Activated CD8-positive, alpha-beta memory T cell treated with anti-CD3 and anti-CD28 coated beads for 1 hour (primary cell): ENCODE measurements around the gene LONRF2.
"Not testable (repeated sequence)": the region's sequence is repeated elsewhere in the genome, so short reads cannot be mapped to it uniquely, and the experiment has no call there.

Source experiments
- DNase-seq, 2 donors: peaks; one replicate each; pipeline ENCODE4 v3.0.0-alpha.2; 2020; ENCODE audit warnings: low read depth in 1 of 2; ENCODE audit errors: extremely low read depth in 1 of 2

The LONRF2 gene

DNA sequence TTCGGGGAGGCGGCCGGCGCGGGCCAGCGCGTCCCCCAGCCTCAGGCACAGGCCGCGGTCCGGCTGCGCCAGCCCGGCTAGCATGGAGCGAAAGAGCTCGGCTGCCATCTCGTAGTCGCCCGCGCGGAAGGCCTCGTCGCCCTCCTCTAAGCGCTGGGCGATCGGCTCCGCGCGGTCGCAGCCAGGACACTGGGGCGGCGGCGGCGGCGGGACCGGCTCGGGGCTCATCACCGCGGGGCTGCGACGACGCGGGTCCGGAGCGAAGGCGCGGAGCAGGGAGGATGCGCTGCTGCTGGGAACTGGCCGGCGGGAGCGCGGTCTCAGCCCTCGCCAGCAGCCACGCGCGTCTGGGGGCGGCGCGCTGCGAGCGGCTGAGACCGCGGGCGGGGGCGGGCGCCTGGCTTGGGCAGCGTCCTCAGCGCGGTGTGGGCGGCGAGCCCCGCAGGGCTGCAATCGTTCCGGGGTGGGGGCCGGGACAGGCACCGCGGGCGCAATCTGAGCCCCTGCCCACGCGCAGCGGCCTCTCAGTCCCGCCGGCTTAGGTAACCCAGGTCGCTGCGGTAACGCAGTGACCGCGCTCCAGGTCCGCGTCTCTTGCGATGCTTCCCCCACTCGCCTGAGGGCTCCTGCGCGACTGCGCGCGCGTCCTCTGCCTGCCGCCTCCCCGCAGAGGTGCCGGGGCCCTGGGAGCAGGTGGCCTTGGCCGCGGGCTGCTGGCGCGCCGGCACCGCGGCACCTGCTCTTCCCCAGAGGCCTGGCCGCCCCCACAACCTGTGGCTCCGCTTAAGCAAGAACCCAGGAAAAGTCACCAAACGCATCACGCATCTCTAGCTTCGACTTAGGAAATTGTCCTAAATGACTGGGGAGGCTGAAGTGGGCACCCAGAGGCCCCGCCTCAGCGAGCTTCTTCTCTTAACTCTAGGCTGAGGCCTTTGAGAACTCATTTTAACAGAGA lies at the start of gene LONRF2:
Gene LONRF2 (minus strand): TSS at position 636 of the 955 bp plus-strand sequence. CDS start 408 bp downstream, at position 228.
- DNase-seq, result no peak

DNA sequence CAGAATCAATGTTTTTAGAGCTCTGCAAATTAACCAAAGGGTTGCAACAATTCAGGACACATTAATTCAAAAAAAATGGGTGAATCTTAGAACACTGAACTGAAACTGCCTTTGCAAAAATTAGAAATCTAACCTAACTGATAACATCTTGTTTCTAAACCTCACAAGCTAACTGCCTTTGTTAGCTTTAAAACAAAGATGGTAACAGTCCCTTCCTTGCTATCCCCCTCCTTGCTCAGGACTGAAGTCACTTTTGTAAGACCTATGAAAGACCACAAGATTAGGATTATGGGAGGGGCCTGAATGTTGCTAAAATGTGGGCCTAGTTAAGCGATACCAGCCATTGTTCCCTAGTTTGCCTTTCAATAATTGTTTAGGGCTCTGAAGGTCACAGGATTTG lies 44.9 kb upstream of the LONRF2 start:
- DNase-seq, result no peak

DNA sequence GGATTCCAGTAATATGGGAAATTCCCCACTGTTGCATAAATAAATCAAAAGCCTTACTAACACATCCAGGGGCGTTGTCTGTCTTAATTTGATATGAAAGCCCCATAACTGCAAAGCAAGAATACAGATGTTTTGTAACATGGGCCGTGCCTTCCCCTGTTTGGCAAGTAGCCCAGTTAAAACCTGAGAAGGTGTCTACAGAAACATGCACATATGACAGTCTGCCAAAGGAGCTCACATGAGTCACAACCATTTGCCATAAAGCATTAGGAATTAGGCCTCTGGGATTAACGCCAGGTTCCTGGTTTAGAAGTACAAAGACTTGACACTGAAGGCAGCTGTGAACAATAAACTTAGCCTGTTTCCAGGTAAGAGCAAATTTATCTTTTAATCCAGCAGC lies 43.1 kb upstream of the LONRF2 start:
- no peak for DNase-seq

DNA sequence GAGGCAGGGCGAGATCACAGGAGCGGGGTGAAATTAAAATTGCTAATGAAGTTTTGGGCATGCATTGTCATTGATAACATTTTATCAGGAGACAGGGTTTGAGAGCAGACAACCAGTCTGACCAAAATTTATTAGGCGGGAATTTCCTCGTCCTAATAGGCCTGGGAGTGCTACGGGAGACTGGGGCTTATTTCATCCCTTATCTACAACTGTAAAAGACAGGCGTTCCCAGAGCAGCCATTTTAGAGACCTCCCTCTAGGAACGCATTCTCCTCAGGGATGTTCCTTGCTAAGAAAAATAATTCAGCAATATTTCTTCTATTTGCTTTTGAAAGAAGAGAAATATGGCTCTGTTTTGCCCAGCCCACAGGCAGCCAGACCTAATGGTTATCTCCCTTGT lies 40.0 kb upstream of the LONRF2 start:
- not testable (repeated sequence) for DNase-seq

DNA sequence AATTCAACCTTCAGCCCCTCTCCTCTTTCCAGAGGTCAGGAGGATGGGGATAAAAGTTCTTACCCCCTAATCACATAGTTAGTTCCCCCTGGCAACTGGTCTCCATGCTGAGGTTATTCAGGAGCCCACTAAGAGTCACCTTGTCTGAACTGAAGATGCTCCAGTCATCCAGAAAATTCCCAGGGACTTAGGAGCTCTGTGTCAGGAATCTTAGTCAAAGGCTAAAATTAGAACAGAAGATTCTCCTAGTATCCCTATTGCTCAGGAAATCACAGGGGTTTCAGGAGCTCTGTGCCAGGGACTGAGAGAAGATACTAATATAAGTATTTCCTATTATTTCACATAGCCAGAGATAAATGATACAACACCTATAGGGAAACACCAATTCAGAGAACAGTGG lies 37.3 kb upstream of the LONRF2 start:
- DNase-seq, result no peak

DNA sequence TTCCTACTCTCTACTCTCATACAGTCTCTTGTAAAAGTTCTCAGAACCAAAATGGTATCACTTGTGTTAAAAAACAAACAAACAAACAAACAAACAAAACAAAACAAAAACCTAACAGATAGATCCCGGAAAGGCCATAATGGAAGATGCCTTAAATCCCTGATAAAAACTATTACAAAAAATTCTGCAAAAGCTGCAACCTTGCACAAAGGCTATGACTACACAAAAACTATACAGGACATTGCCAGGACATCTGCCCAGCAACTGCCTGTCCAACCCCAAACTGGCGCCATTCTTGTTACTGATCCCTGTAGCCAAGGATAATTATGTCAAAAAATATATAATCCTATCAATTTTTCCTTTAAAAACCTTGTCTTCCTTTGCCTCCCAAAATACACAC lies 36.3 kb upstream of the LONRF2 start:
- no peak for DNase-seq

DNA sequence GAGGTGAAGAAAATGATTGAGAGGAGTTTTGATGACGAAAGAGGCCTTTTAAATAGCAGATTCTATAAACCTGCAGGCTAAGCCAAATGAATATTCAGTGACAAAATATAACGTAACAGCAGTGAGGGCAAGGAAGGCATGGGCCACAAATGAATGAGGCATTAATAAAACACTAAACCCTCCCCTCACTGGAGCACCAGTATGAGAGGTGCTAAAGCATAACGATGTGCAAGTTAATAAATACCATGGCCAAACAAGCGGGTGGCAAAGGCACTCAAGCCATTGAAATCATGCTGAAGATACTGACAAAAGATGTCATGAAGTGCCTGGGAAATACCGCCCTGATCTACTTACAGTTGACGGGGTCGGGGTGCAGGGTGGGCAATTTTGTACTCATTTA lies 30.2 kb upstream of the LONRF2 start:
- no peak for DNase-seq

DNA sequence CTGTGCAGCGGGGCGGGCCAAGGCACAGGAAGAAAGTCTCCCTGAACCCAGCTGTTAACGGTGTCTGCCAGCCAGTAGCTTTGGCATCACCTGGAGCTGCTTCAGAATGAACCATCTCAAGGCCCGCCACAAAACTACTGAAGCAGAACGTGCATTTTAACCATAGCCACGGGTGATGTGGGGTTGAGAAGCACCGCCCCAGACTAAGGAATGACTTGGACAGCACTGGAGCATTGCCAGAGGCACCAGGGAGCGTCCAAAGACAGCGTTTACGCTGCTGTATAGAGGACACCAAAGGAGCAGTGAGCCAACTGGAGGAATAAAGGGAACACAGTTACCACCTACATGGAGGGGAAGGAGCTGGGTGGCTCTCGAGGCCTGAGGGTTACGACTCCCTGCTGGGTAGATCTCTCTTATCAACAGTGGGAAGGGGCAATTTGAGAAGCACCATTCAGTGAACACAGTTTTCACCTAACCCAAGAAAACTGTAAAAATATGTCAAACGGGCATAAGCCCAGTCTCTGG lies 28.4 kb upstream of the LONRF2 start:
- DNase-seq, result no peak

DNA sequence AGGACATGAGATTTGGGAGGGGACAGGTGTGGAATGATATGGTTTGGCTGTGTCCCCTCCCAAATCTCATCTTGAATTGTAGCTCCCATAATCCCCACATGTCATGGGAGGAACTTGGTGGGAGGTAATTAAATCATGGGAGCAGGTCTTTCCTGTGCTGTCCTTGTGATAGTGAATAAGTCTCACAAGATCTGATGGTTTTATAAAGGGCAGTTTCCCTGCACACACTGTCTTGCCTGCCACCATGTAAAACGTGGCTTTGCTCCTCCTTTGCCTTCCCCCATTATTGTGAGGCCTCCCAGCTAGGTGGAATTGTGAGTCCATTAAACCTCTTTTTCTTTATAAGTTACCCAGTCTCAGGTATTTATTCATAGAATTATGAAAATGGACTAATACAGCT lies 22.8 kb upstream of the LONRF2 start:
- DNase-seq, result not testable (repeated sequence)

DNA sequence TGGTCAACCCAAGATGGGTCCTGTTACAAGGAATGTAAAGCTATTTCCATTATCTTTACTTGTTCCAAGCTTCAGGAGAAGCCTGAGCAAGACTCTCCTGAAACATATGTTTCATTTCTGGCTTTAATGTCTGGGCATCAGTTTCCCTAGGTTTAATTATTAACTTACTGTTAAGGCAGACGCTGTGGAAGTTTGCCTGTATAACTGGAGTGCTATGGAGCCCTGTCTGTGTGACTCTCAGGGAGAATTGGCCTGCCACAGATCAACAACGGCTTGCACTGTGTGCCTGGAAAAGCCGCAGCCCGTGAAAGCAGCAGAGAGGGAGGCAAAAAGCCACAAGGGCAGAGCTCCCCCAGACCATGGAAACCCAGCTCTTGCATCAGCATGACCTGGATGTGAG lies 22.1 kb upstream of the LONRF2 start:
- DNase-seq, result no peak

DNA sequence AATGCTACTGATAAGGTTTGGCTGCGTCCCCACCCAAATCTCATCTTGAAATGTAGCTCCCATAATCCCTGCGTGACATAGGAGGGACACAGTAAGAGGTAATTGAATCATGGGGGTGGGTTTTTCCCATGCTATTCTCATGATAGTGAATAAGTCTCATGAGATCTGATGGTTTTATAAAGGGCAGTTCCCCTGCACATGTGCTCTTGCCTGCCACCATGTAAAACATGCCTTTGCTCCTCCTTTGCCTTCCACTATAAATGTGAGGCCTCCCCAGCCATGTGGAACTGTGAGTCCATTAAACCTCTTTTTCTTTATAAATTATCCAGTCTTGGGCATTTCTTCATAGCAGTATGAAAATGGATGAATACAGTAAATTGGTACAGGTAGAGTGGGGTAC lies 20.2 kb upstream of the LONRF2 start:
- not testable (repeated sequence) for DNase-seq

DNA sequence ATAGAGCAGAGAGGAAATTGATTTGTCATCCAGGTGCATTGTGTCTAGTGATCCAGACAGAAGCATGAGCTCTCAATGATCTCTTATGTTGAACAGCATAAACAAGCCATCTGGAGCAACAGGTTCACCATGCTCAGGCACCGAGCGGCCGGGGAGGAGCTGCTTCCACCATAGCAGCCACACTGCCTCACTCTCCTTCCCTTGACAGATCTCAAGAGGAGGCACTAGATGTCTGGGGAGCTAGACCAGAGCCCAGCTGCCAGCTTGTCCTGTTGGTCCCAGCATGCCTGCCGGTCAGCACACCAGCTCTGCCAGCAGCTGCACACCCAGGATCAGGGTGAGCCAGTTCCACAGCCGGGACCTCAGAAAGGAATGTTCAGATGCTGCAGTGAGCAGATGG lies 17.5 kb upstream of the LONRF2 start:
- DNase-seq, result no peak

DNA sequence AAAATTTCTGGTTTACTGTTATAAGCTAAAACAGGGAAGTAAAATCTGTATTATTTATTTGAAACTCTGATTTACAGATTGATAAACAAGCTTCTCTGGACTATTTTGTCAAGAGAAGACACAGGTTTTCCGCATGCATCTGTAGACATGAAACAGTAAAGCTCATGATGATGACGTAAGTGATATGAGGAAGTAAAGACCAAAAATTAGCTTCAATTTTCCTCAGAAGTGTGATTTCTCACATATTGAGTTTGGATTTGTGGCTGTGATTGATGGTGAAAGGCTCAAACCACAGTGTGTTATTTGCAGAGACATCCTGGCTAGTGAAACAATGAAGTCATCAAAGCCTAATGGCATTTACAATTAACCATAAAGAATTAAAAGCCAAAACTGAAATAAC lies 12.6 kb upstream of the LONRF2 start:
- no peak for DNase-seq

DNA sequence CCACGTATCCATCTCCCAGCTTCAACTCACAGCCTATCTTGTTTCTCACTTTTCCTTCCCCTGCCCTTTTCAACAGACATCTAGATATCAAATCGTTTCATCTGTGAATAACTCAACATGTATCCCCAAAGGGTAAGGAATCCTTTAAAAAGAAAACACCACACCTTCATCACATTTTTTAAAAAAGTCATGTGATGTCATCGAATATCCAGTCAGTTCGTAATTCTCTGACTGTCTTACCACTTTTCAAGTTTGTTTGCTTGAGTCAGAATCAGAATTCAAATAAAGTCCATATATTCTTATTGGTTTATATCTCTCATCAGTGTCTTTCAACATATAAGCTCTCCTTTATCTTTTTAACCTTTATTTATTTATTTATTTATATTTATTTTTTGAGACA lies 5.4 kb upstream of the LONRF2 start:
- no peak for DNase-seq

DNA sequence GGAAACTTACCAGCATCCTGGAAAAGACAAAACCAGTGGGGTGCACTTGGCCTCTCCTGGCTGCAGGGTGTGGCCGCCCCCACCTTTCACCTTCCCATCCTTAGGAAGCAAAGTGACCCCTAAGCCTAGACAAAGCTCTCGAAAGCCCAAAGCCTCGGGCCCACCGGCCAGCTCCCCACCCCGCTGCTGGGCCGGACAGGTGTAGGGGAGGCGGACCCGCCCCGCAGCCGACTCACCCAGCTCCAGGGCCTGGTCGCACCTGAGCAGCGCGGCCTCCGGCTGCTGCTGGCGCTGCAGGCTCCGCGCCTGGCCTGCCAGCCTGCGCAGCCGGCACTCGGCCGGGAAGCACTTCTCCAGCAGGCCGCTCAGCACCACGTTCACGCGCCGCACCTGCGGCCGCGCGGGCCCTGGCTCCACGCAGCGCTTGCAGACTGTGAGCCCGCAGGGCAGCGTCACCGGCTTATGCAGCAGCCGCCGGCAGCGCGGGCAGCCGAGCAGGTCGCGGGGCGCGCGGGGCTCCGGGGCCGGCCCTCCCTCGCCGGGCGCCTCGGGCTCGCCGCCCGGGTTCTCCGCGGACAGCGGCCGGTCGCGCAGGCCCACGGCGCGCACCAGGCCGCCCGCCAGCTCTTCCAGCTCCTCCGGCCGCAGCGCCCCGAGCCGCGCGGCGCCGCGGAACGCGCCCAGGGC lies 979 bp downstream of the LONRF2 start:
- DNase-seq, result no peak

DNA sequence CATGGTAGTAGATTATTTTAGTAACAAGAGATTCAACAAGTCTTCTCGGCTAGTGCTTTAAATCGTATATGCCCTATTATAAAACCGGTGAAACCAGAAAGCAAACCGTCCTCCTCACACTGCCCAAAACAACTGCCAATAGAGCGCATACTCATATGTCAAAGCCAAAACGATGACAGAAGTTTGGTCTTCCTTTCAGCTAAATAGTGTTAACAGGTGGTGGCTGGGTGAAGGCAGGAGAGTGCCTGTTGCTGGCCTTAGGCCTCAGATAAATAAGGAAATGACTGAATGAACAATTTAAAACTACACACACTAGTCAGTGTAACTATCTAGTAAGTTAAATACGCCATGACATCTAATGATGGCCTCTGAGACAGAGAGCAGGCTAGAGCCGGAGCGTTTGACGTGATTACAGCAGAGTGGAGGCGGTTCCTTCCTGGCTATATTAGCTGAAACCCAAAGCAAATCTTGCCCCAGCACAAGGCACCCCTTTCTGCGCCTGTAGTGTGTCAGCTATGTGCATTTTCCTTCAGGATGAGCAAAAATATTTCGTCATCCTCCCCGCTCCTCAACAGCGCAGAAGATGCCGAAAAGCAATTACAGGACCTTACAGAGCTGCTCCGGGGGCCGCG lies 1.6 kb downstream of the LONRF2 start:
- DNase-seq, result no peak

DNA sequence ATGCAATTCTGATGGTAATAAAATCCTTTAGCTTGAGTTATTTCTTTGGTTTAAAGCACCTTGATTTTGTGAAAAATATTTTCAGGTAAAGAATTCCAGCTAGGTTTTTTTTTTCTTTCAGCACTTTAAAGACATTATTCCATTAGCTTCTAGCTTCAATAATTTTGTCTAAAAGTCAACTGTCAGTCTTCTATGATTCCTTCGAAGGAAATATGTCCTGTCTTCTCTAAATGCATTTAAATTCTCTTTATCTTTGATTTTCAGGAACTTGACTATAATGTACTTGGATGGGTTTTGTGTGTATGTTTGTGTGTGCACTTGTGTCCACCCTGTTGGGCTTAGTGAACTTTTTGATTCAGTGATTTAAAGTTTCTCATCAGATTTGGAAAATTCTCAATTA lies 4.7 kb downstream of the LONRF2 start:
- DNase-seq, result no peak

DNA sequence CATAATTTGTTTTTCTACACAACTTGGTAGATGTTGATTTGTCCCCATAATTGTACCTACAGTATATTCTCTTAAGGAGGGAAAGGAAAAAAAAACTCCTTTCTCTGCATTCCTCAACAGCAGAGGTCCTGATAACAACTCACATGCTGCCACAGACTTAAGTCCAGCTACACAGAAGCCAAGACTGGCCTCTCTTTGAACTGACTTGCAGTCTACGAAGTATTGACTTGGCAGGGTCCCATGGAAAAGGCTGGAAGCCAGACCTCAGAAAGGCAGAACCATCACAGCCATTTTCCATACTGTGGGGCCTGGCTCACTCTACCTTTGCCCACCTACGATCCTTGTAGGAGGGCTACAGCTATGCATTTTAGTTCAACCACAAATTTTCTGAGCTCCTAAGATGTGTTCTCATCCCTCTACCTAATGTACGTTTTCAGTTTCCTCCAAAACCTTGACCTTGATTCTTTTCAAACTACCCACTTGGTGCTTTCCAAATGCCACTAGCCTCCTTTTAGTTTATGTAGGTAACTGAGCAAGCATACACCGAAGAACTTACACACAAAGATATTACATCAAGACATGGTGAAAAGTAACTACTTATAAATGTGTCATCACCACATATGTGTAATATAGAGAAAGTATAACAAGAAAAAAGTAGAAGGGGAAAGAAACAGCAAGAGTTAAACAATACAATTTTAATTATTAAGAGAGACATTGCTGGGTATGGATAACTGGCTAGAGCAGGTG lies 12.2 kb downstream of the LONRF2 start:
- DNase-seq, result no peak

DNA sequence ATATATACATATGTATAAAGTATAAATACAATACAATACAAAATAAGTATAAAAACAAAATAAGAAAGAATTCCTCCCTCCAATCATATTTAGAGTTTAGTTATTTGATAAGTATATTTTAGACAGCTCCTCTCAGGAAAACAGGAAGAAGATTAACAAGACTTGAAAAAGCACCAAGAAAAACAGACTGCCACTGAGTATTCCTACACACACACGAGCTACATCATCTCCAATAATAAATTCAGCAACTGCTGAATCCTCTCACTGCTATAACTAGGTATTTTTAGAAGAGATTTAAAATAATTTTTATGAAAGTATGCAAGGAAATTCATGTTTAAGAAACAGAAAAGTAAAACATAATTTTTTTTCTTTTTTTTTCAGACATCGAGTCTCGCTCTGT lies 13.0 kb downstream of the LONRF2 start:
- DNase-seq, result no peak

DNA sequence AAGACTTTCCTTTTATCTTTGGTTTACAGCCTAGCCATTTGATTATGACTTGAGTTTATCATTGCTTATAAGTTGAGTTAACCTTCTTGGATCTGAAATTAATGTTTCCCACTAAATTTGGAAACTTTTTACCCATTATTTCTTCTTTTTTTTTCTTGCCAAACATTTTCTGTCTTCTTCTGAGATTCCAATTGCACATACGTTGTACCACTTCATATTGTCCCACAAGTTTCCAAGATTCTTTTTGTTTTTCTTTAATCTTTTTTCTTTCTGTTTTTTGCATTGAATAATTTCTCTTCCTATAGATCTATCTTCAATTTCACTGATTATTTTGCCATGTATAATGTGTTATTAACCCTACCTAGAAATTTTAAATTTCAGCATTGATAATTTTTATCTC lies 18.6 kb downstream of the LONRF2 start:
- no peak for DNase-seq

DNA sequence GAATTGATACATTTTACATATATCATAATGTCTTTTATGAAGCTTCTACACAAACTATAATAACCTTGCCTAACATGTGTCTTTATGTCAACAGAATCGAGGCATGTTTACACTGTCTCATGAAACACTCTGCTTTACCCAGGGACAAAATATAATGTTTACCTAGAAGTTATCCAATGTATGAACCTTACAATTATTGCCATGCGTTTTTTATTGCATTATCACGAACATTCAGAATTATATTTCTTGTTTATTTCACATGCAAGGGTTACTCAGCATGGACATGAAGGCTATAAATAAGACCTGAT lies 19.8 kb downstream of the LONRF2 start:
- DNase-seq, result no peak
